Measurements from ENCODE around the gene MAPK12. TPM values are rescaled to one million over a fixed set of nuclear protein-coding genes. Genes with fewer than 3 reads are reported as not detected.

Gene MAPK12
- total and polyA plus RNA-seq, 2 donors (not counting 1 experiment from before 2014, with no cell fraction given) = 6.5 to 7.8 TPM

DNA sequence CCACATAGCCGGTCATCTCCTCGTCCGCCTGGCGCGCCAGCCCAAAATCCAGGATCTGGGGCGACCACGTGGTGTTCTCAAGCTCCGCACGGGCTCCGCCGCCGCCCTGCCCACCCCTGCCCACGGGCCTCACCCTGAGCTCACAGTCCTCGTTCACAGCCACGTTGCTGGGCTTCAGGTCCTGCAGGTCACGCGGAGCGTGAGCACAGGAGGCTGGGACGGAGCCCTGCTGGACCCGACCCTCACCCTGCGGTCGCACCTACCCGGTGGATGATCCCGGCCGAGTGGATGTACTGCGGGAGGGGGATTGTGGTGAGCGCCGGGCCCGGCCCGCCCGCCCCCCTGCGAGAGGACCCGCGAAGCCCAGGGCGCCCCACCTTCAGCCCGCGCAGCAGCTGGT, 5.5 kb upstream of the MAPK12 start:
- H3K9me3 ChIP-seq (ENCODE audit: control extremely low read depth in 1 of 3, control insufficient read depth in 2 of 3, insufficient read depth in 1 of 3, low read length in 2 of 3) = no peaks in the 10 kb centered on the region
- ChIA-PET POLR2A (interaction anchor here (0.5 kb wide), 1 partner anchor 297 kb away, joined by 4 read pairs; no protein-coding TSS in a partner anchor), CTCF (interaction anchor here (1.2 kb wide), 1 partner anchor 23 kb away, joined by 4 read pairs; the partner anchor contains the start of gene TUBGCP6)
- intact Hi-C loops (cut with micrococcal nuclease) = no loop called here
- H3K36me3 ChIP-seq (replicated peaks in 1 of 2; ENCODE audit: control extremely low read depth in 1 of 2, control insufficient read depth in 1 of 2, extremely low read depth in 1 of 2, insufficient read depth in 2 of 2, low read length in 1 of 2) = no peaks in the 10 kb centered on the region
- no peak overlapping the region for H3K27ac Mint-ChIP-seq
- WGBS (ENCODE audit: insufficient coverage) = 93% methylated on average over 33 of the region's 37 CpGs
- peaks cover 0 to 37% (median 14%) of the 10 kb centered on the region in 4 experiments for H3K27me3 ChIP-seq (replicated peaks in 1 of 4; ENCODE audit: control extremely low read depth in 1 of 4, control insufficient read depth in 3 of 4, insufficient read depth in 4 of 4, low read length in 3 of 4)
- peaks cover 5% of the 10 kb centered on the region for H3K27me3 Mint-ChIP-seq
- H4K20me1 ChIP-seq (ENCODE audit: control insufficient read depth, insufficient read depth, low read length, poor library complexity, severe bottlenecking) = peaks cover 11% of the 10 kb centered on the region
- TF ChIP-seq, protein P1, sequence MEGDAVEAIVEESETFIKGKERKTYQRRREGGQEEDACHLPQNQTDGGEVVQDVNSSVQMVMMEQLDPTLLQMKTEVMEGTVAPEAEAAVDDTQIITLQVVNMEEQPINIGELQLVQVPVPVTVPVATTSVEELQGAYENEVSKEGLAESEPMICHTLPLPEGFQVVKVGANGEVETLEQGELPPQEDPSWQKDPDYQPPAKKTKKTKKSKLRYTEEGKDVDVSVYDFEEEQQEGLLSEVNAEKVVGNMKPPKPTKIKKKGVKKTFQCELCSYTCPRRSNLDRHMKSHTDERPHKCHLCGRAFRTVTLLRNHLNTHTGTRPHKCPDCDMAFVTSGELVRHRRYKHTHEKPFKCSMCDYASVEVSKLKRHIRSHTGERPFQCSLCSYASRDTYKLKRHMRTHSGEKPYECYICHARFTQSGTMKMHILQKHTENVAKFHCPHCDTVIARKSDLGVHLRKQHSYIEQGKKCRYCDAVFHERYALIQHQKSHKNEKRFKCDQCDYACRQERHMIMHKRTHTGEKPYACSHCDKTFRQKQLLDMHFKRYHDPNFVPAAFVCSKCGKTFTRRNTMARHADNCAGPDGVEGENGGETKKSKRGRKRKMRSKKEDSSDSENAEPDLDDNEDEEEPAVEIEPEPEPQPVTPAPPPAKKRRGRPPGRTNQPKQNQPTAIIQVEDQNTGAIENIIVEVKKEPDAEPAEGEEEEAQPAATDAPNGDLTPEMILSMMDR (IDR thresholded peaks at IDR 0.05) = no peak
- TF ChIP-seq EZH2 (IDR thresholded peaks at IDR 0.05; ENCODE audit: borderline replicate concordance, insufficient read depth, low read depth, low read length, poor library complexity, severe bottlenecking) = no peak
- ATAC-seq (ENCODE audit: low read depth) = no peak
- DNase-seq = no peak
- peaks cover 26% of the 10 kb centered on the region for H3K4me1 Mint-ChIP-seq
- H3K79me2 ChIP-seq (ENCODE audit: control insufficient read depth, insufficient read depth, low read length) = no peaks in the 10 kb centered on the region
- H3K4me3 ChIP-seq (ENCODE audit: control extremely low read depth in 1 of 5, extremely low read depth in 1 of 5, insufficient read depth in 1 of 5, low read depth in 2 of 5, low read length in 4 of 5) = no peak overlapping the region
- H3K9ac ChIP-seq (ENCODE audit: low read length) = no peak overlapping the region
- no peaks in the 10 kb centered on the region for H3K9me3 Mint-ChIP-seq (ENCODE audit: insufficient read depth)
- H3K4me3 Mint-ChIP-seq = no peak overlapping the region
- H2AFZ ChIP-seq (ENCODE audit: insufficient read depth, low read depth, low read length, poor library complexity, severe bottlenecking) = no peak overlapping the region
- no peak overlapping the region for H3K27ac ChIP-seq (ENCODE audit: low read length in 2 of 2)
- no peak overlapping the region for H3K4me2 ChIP-seq (replicated peaks; ENCODE audit: low read depth, low read length, poor library complexity, severe bottlenecking)
- peaks cover 33 to 42% of the 10 kb centered on the region in 2 donors for H3K4me1 ChIP-seq (ENCODE audit: control insufficient read depth in 2 of 2, insufficient read depth in 2 of 2, low read length in 2 of 2)

GRCh38 chr22:50264946-50265669, 3.6 kb upstream of the MAPK12 start:
- intact Hi-C loops (cut with micrococcal nuclease) = no loop called here
- H3K4me2 ChIP-seq (replicated peaks; ENCODE audit: low read depth, low read length, poor library complexity, severe bottlenecking) = no peak overlapping the region
- DNase-seq (no peak), ATAC-seq (ENCODE audit: low read depth) (no peak)
- H3K27ac ChIP-seq (ENCODE audit: low read length in 2 of 2) = no peak overlapping the region
- no peak overlapping the region for H3K4me3 Mint-ChIP-seq
- H3K27ac Mint-ChIP-seq = peak overlapping the region; percentile 53
- no peaks in the 10 kb centered on the region for H3K36me3 ChIP-seq (replicated peaks in 1 of 2; ENCODE audit: control extremely low read depth in 1 of 2, control insufficient read depth in 1 of 2, extremely low read depth in 1 of 2, insufficient read depth in 2 of 2, low read length in 1 of 2)
- CTCF ChIA-PET = no interaction called here
- no peaks in the 10 kb centered on the region for H4K20me1 ChIP-seq (ENCODE audit: control insufficient read depth, insufficient read depth, low read length, poor library complexity, severe bottlenecking)
- H2AFZ ChIP-seq (ENCODE audit: insufficient read depth, low read depth, low read length, poor library complexity, severe bottlenecking) = no peak overlapping the region
- no peak overlapping the region for H3K9ac ChIP-seq (ENCODE audit: low read length)
- no peak overlapping the region for H3K4me3 ChIP-seq (ENCODE audit: control extremely low read depth in 1 of 5, extremely low read depth in 1 of 5, insufficient read depth in 1 of 5, low read depth in 2 of 5, low read length in 4 of 5)
- H3K4me1 Mint-ChIP-seq = peaks cover 22% of the 10 kb centered on the region
- TF ChIP-seq EZH2 (IDR thresholded peaks at IDR 0.05; ENCODE audit: borderline replicate concordance, insufficient read depth, low read depth, low read length, poor library complexity, severe bottlenecking) = no peak
- TF ChIP-seq, protein P1 (IDR thresholded peaks at IDR 0.05) = no peak
- no peaks in the 10 kb centered on the region for H3K79me2 ChIP-seq (ENCODE audit: control insufficient read depth, insufficient read depth, low read length)
- 90% methylated on average over 14 of the region's 15 CpGs for WGBS (ENCODE audit: insufficient coverage)
- H3K27me3 Mint-ChIP-seq = peaks cover 7% of the 10 kb centered on the region
- POLR2A ChIA-PET = no interaction called here
- no peaks in the 10 kb centered on the region for H3K9me3 Mint-ChIP-seq (ENCODE audit: insufficient read depth)
- H3K9me3 ChIP-seq (ENCODE audit: control extremely low read depth in 1 of 3, control insufficient read depth in 2 of 3, insufficient read depth in 1 of 3, low read length in 2 of 3) = no peaks in the 10 kb centered on the region
- peaks cover 28 to 35% of the 10 kb centered on the region in 2 donors for H3K4me1 ChIP-seq (ENCODE audit: control insufficient read depth in 2 of 2, insufficient read depth in 2 of 2, low read length in 2 of 2)
- peaks cover 0 to 38% (median 13%) of the 10 kb centered on the region in 4 experiments for H3K27me3 ChIP-seq (replicated peaks in 1 of 4; ENCODE audit: control extremely low read depth in 1 of 4, control insufficient read depth in 3 of 4, insufficient read depth in 4 of 4, low read length in 3 of 4)

All from B cell (primary cell).